Measurements from ENCODE around the gene PACC1. TPM values are rescaled to one million over a fixed set of nuclear protein-coding genes. Genes with fewer than 3 reads are reported as not detected.
"Not testable (repeated sequence)": the region's sequence is repeated elsewhere in the genome, so short reads cannot be mapped to it uniquely, and the experiment has no call there.

Gene PACC1
- total RNA-seq, 1 donor from 2014 or later: 25.8 TPM

GRCh38 chr1:212328248-212328647, 86.4 kb downstream of the PACC1 start:
- H3K27me3 Mint-ChIP-seq (ENCODE audit: unreplicated experiment): no peaks in the 10 kb centered on the region
- H3K9me3 Mint-ChIP-seq (ENCODE audit: unreplicated experiment): no peaks in the 10 kb centered on the region
- H3K27ac Mint-ChIP-seq (ENCODE audit: unreplicated experiment): no peak overlapping the region
- no peaks in the 10 kb centered on the region for H3K4me1 Mint-ChIP-seq (ENCODE audit: low read depth, unreplicated experiment)
- no peak for TF ChIP-seq CTCF (IDR thresholded peaks at IDR 0.05; ENCODE audit: partially characterized antibody, unreplicated experiment)
- H3K36me3 Mint-ChIP-seq (ENCODE audit: unreplicated experiment): peaks cover 3% of the 10 kb centered on the region
- no peak overlapping the region for H3K4me3 Mint-ChIP-seq (ENCODE audit: unreplicated experiment)
- no peak for DNase-seq

GRCh38 chr1:212326541-212326940, 88.1 kb downstream of the PACC1 start:
- H3K36me3 Mint-ChIP-seq (ENCODE audit: unreplicated experiment): peaks cover 6% of the 10 kb centered on the region
- TF ChIP-seq CTCF (IDR thresholded peaks at IDR 0.05; ENCODE audit: partially characterized antibody, unreplicated experiment): no peak
- H3K4me3 Mint-ChIP-seq (ENCODE audit: unreplicated experiment): no peak overlapping the region
- H3K9me3 Mint-ChIP-seq (ENCODE audit: unreplicated experiment): no peaks in the 10 kb centered on the region
- no peaks in the 10 kb centered on the region for H3K27me3 Mint-ChIP-seq (ENCODE audit: unreplicated experiment)
- H3K4me1 Mint-ChIP-seq (ENCODE audit: low read depth, unreplicated experiment): no peaks in the 10 kb centered on the region
- no peak for DNase-seq
- H3K27ac Mint-ChIP-seq (ENCODE audit: unreplicated experiment): no peak overlapping the region

GRCh38 chr1:212323066-212323465, 91.6 kb downstream of the PACC1 start:
- peaks cover 2% of the 10 kb centered on the region for H3K9me3 Mint-ChIP-seq (ENCODE audit: unreplicated experiment)
- H3K4me3 Mint-ChIP-seq (ENCODE audit: unreplicated experiment): no peak overlapping the region
- no peaks in the 10 kb centered on the region for H3K27me3 Mint-ChIP-seq (ENCODE audit: unreplicated experiment)
- no peak overlapping the region for H3K27ac Mint-ChIP-seq (ENCODE audit: unreplicated experiment)
- peaks cover 6% of the 10 kb centered on the region for H3K36me3 Mint-ChIP-seq (ENCODE audit: unreplicated experiment)
- no peak for TF ChIP-seq CTCF (IDR thresholded peaks at IDR 0.05; ENCODE audit: partially characterized antibody, unreplicated experiment)
- no peak for DNase-seq
- H3K4me1 Mint-ChIP-seq (ENCODE audit: low read depth, unreplicated experiment): no peaks in the 10 kb centered on the region

GRCh38 chr1:212321031-212321430, 93.7 kb downstream of the PACC1 start:
- H3K27me3 Mint-ChIP-seq (ENCODE audit: unreplicated experiment); H3K36me3 Mint-ChIP-seq (ENCODE audit: unreplicated experiment); DNase-seq; H3K4me3 Mint-ChIP-seq (ENCODE audit: unreplicated experiment); H3K4me1 Mint-ChIP-seq (ENCODE audit: low read depth, unreplicated experiment); H3K27ac Mint-ChIP-seq (ENCODE audit: unreplicated experiment); H3K9me3 Mint-ChIP-seq (ENCODE audit: unreplicated experiment): not testable (repeated sequence)

GRCh38 chr1:212317916-212318315, 96.8 kb downstream of the PACC1 start:
- H3K36me3 Mint-ChIP-seq (ENCODE audit: unreplicated experiment): no peaks in the 10 kb centered on the region
- TF ChIP-seq CTCF (IDR thresholded peaks at IDR 0.05; ENCODE audit: partially characterized antibody, unreplicated experiment): no peak
- no peaks in the 10 kb centered on the region for H3K27me3 Mint-ChIP-seq (ENCODE audit: unreplicated experiment)
- no peak overlapping the region for H3K27ac Mint-ChIP-seq (ENCODE audit: unreplicated experiment)
- no peak overlapping the region for H3K4me3 Mint-ChIP-seq (ENCODE audit: unreplicated experiment)
- DNase-seq: no peak
- H3K4me1 Mint-ChIP-seq (ENCODE audit: low read depth, unreplicated experiment): no peaks in the 10 kb centered on the region
- H3K9me3 Mint-ChIP-seq (ENCODE audit: unreplicated experiment): peaks cover 2% of the 10 kb centered on the region

GRCh38 chr1:212315907-212316306, 98.8 kb downstream of the PACC1 start:
- TF ChIP-seq CTCF (IDR thresholded peaks at IDR 0.05; ENCODE audit: partially characterized antibody, unreplicated experiment): no peak
- no peak for DNase-seq
- Mint-ChIP-seq H3K27ac (ENCODE audit: unreplicated experiment) (no peak overlapping the region), H3K4me1 (ENCODE audit: low read depth, unreplicated experiment) (no peaks in the 10 kb centered on the region), H3K9me3 (ENCODE audit: unreplicated experiment) (peaks cover 2% of the 10 kb centered on the region), H3K27me3 (ENCODE audit: unreplicated experiment) (no peaks in the 10 kb centered on the region), H3K36me3 (ENCODE audit: unreplicated experiment) (no peaks in the 10 kb centered on the region), H3K4me3 (ENCODE audit: unreplicated experiment) (no peak overlapping the region)
